DMS114 treated with DMSO at 0.1 percent for 48 hours (cell line): ENCODE data around the gene GGTA1.
"Not testable (repeated sequence)": the region's sequence is repeated elsewhere in the genome, so short reads cannot be mapped to it uniquely, and the experiment has no call there.

ENCODE experiments used
- DNase-seq: peaks from one replicate; lab custom pipeline; 2025; ENCODE audit not compliant: unreplicated experiment; lab: John Stamatoyannopoulos, UW

GGTA1 gene

DNA sequence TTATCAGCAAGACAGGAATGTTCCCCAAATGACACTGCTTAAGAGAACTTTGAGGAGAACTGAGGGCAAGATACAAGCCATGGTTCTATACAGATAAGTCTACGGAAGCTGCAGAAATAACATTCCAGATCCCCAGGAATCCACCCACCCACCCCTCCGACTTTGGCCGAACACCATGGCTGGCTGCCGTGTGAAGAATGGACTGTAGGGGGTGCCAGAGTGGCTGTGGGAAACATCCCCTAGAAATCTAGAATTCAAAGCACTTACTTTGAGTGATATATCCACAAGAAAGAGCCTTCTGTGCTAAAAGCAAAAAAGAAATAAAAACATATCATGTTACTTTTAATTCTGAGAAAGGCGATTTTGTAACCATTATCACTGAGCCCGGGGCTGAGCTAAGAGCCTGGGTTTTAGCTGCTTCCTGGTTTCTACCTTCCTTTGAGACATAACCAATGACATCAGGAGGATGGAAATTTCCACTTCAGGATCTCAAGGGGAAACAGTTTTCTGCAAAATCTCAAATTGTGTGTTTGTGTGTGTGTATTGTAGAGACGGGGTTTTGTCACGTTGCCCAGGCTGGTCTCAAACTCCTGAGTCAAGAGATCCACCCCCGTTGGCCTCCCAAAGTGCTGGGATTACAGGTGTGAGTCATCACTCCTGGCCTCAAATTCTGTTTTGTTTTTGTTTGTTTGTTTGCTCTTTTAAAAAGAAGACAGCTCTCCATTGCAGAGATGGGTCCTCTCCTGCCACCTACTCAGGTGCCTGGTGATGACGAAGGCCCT is 36.4 kb downstream of the GGTA1 start:
- DNase-seq, result no peak

DNA sequence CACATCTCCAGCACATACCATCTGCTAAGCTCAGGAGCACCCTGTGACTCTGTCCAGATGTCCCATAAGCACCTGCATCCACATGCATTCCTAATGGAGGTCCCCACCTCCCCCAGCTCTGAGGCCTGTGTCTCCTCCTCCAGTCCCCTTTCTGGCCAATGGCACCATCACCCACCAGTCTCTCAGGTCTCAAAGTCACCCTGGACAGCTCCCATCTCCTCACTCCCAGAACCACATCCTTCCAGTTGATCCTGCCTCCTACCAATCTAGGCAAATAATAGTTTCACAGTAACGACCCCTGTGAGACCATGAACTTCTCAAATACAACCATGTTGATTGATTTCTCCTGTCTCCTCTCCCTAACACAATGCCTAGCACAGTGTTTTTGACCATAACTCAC is 40.1 kb downstream of the GGTA1 start:
- no peak for DNase-seq

DNA sequence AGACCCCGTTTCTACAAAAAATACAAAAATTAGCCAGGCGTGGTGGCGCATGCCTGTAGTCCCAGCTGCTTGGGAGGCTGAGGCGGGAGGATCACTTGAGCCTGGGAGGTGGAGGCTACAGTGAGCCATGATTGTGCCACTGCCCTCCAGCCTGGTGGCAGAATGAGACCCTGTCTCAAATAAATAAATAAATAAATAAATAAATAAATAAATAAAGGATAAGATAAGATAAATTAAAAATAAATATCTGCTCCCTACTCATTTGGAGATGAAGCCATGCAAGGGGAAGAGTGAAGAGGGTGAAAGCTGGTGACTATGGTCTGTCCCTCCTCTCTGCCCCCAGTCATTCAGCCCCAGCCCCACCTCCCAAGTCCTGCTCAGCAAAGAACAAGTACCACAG is 41.2 kb downstream of the GGTA1 start:
- not testable (repeated sequence) for DNase-seq

- no peak for DNase-seq
Measured at GRCh38 chr9:121455527-121456239, 44.0 kb downstream of the GGTA1 start.

DNA sequence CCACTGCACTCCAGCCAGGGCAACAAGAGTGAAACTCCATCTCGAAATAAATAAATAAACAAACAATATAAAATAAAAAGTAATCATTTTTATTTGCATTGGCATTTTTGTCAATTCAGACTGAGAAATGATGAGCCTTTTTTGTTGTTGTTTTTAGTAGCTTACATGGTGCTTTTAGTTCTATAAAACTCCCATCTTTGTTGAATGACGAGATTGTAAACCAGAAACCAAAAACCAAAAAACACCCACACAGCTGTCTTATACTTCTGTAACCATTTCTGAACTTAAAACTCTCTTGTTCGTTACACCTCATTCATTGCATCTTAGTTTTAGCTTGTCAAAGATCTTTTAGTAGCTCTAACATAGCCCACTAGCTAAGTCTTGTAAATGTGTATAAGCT is 44.7 kb downstream of the GGTA1 start:
- no peak for DNase-seq

DNA sequence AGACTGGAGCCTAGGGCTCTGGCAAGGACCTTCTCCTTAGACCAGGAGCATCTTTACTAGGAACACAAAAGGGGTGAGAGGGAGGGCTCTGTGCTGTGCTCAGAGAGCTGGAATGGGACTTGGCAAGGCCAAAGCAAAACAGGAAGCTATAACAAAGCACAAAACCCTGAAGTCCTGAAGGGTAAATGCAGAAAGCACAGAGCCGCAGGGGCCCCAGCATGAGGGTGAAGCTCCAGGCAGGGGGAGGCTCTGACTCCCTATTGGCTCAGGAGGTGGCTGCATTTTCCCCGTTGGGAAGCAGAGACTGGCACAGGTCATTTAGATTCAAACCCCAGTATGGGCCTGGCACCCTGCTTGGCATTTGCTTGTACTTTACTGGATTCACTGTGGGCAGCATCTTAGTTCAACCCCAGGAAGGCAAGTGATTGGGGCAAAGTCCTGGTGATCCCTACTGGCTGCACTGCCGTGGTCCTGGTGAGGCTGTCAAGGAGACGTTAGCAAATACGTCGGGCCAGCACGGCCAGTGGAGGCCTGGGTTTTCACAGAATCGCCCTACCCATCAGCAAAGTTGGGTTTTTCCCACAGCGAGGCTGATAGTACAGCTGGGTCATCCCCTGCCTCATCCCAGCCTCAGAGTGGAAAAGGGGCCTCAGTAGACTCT is 46.3 kb downstream of the GGTA1 start:
- no peak for DNase-seq

- DNase-seq, result no peak
Measured at GRCh38 chr9:121452085-121452484, 47.6 kb downstream of the GGTA1 start.

DNA sequence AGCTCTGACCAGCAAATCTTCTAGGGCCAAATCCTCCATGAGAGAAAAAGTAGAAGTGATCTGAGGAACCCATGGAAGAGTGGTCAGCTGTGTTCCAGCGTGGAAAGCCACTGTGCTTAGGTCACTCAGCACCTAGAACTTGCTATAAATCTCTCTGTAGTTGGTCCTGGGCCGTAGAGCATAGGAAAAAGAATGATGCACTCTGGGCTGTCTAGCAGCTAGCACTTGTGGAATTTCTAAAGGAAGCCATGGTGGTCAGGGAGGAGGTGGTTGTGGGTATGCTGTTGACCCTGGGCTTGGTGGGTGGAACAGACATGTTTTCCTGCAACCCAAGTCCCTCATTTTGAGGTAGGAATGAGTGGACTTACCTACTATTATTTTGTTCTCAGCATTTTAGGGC is 48.1 kb downstream of the GGTA1 start:
- DNase-seq, result no peak

DNA sequence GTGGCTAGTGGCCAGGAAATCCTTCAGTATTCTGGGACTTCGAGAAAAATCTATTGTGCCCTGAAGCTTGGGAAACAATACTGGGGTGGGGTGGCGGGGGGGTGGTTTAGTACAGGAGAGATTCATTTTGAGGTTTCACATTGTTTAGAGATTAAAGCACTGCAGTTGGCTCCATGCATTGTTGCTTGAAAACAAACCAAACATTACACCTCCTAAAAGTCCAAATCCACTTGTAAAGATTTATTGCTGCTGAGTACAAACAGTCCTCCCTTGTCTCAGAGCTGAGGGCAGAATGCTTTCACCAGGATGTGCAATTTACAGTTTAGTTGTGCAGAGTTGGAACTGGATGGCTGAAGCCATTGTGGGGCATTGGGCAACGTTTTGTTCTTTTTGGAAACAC is 49.4 kb downstream of the GGTA1 start:
- DNase-seq, result no peak

GRCh38 chr9:121449786-121450185 is 49.9 kb downstream of the GGTA1 start:
- DNase-seq, result no peak

DNA sequence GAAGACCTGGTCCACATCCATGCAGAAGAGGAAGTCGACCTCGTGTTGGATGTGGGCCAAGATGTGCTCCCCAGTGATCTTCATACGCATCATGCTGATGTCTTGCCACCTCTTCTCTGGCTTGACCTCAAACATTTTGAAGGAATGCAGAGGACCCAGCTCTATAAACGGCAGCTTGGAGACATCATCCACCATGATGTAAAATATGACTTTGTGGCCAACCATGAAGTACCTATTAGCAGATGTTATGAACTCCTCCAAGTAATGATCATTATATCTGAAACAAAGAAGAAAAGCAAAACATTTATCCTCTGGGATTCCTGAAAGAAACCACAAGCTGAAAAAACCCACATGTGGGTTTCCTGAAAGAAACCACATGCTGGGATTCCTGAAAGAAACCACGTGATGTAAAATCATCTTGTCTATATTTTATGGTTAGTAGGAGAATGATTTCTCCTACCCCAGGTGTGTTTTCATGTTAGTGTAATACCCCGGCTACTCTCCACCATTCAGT is 52.3 kb downstream of the GGTA1 start:
- DNase-seq, result no peak

- no peak for DNase-seq
Measured at GRCh38 chr9:121445986-121446385, 53.7 kb downstream of the GGTA1 start.

DNA sequence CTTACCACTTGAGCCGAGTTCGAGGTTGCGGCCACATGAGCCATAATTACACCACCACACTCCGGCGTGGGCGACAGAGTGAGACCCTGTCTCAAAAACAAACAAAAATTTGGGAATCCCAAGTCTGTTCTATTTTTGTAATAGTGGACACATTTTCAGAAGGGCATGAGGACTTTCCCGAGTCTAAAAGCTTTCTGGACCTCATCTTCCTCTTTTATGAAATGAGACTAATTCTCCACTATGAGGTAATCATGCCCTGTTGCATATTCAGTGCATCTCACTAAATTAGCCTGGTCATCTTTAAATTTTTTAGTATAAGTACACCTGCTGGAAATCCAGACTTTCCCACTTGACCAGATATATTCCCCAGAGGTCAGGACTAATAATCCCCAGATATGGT is 55.7 kb downstream of the GGTA1 start:
- DNase-seq, result no peak

GRCh38 chr9:121441165-121441564 is 58.5 kb downstream of the GGTA1 start:
- no peak for DNase-seq

- no peak for DNase-seq
Measured at GRCh38 chr9:121439711-121440664, 59.7 kb downstream of the GGTA1 start.

- DNase-seq, result no peak
Measured at GRCh38 chr9:121439016-121439415, 60.6 kb downstream of the GGTA1 start.

DNA sequence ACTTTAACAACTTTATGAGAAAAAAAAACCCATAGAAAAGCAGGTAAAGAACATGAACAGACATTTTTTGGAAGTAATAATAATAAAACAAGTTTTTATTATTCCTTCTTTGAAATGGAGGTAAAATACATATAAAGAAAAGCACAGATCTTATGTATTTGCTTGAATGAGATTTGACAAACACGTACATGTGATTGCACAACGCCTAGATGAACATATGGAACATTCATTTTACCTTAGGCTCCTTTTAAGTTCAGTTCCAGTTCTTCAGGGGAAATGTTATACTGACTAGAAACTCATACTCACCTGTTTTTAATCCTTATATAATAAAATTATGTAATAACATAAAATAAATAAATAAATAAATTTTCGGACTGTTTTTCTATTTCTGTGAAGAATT is 61.8 kb downstream of the GGTA1 start:
- DNase-seq, result no peak

GRCh38 chr9:121437046-121437445 is 62.6 kb downstream of the GGTA1 start:
- not testable (repeated sequence) for DNase-seq

GRCh38 chr9:121434969-121435368 is 64.7 kb downstream of the GGTA1 start:
- no peak for DNase-seq

DNA sequence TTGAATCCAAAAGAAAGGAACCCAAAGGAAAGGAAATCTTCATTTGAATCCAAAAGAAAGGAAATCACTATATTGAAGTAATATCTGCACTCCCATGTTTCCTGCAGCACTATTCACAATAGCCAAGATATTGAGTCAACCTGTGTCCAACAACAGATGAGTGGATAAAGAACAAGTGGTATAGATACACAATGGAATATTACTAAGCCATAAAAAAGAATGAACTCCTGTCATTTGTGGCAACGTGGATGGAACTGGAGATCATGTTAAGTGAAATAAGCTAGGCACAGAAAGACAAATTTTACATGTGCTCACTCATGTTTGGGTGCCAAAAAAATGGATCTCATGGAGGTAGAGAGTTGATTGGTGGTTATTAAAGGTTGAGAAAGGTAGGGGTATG is 71.7 kb downstream of the GGTA1 start:
- DNase-seq, result no peak

DNA sequence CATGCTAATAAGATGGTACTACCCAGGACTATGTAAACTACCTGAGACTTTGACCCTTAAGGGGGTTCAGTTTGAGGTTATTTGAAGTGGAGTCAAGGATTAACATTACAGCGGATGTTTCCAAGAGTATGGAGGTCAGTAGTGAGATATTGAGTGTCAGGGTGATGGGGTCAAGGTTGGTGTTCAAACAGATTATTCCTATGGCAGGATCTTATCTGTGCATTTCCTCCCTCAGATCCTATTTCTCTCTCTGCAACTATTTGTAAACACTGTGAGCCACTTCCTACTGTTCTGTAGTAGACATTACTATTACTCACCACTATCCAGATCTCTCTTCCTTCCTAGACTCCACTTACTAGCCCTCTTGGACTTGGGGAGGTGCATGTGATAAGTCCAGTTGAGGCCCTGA is 75.6 kb downstream of the GGTA1 start:
- DNase-seq, result no peak
